Rectal smooth muscle tissue (tissue), 1 donor: ENCODE data around the gene STARD3.
A peak's percentile ranks its signal among the peaks of the same experiment; 100 is the strongest.

Experiments used
- H3K27ac ChIP-seq: one replicate; pipeline ENCODE4 v1.7.0; 2013; ENCODE audit warnings: low read depth, low read length, inconsistent platforms
- H3K27me3 ChIP-seq: one replicate; pipeline ENCODE4 v1.7.0; 2013; ENCODE audit warnings: low read length; ENCODE audit not compliant: control insufficient read depth, insufficient read depth
- H3K36me3 ChIP-seq: one replicate; pipeline ENCODE4 v1.7.0; 2013; ENCODE audit warnings: low read length; ENCODE audit not compliant: control insufficient read depth, insufficient read depth
- H3K4me1 ChIP-seq: one replicate; pipeline ENCODE4 v1.7.0; 2013; ENCODE audit warnings: low read length; ENCODE audit not compliant: control insufficient read depth, insufficient read depth
- H3K4me3 ChIP-seq: one replicate; pipeline ENCODE4 v1.7.0; 2013; ENCODE audit warnings: low read length
- H3K9ac ChIP-seq: one replicate; pipeline ENCODE4 v1.7.0; 2013; ENCODE audit warnings: low read length

Gene STARD3

DNA sequence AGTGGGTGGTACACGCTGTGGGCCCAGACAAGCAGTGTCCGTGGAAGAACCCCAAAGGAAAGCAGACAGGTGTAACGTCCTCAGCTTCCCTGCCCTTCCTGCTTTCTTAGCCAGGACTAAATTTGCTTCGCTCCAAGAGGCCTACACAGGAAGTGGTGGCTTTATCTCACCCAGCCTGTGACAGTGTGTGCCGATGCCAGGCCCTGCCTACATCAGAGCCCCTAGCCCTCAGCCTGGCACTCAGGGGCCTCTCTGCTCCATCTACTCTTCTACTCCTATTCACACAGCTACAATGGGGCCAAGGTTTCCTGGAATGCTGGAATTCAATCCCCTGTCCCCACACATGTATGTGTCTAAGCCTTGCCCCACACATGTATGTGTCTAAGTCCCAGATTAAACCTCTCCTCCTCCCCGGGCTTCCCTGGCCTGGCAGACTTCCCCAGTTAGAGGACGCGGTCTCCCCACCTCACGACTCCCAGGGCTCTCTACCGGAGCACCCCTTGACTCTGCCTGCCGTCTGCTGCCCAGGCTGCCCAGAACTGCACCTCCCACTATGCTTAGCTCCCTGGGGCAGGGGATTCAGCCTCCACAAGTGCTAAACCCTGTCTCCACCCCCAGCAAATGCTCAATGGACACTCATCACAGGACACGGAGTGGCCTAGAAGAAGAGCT is 42.7 kb downstream of the STARD3 start:
- peaks cover 2% of the 10 kb centered on the region for H3K36me3 ChIP-seq
- H3K4me3 ChIP-seq: no peak overlapping the region
- H3K27me3 ChIP-seq: no peaks in the 10 kb centered on the region
- H3K27ac ChIP-seq: no peak overlapping the region
- no peak overlapping the region for H3K9ac ChIP-seq
- H3K4me1 ChIP-seq: no peaks in the 10 kb centered on the region

DNA sequence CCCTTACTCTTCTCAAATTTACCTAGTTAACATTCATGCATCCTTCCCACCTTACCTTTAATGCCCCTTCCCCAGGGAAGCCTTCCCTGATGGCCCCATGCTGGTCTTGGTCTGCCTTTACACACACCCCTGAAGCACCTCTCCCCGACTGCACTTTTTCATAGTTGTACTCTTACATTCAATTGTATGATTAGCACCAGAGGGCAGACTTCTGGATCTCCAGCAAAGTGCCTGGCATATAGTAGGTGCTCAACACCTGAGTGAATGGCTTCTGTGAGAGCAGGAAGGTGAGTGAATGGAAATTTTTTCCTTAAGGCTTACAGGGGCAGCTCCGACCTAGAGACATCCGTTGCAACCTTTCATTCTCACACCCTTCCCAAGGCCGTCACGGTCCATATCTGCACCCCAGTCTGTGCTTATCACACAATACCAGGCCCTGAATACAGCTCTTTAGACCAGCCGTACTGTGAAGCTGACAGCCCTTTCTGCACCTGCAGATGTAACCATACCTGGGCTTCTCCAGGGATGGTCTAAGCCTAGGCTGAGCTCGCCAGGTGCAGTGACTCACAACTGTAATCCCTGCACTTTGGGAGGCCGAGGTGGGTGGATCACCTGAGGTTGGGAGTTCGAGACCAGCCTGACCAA is 46.5 kb downstream of the STARD3 start:
- Histone ChIP-seq H3K27me3 (no peaks in the 10 kb centered on the region), H3K4me1 (peaks cover 3% of the 10 kb centered on the region), H3K9ac (no peak overlapping the region), H3K27ac (no peak overlapping the region), H3K4me3 (no peak overlapping the region), H3K36me3 (peaks cover 2% of the 10 kb centered on the region)

DNA sequence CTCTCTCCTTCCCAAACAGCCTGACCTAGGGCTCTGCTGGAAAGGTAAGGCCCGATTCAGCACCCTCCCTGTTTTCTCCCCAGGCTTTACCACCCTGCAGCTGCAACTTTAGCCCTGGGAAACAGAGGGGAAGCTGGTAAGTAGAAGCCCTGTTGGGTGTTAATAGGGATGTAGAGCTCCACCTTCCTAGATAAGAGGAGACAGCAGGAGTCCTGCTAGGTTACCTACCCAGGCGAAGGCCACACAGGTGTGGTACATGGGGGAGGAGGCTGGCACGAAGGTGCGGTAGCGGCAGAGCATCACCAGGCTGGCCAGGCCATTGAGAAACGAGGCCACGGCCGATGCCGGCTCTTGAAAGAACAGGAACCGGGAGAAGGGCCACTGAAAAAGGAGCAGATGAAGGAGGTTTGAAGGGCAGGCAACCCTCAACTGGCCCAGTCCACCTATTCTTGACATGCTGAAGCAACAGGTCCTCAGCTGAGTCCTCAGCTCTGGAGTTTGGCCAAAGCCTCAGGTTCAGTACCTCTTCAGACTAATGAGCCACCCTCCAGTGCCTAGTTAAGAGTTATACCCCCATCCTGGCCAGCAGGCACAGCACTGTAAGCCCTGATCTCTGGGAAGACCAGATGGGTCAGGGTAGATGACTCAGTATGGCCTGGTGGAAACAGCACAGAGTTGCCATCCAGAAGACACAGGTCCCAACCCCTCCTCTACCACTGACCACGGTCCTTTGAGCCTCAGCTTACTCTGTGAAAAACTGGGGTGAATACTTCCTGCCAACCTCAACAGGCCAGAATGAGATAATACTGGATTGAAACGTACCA is 47.6 kb downstream of the STARD3 start:
- Histone ChIP-seq H3K27ac (no peak overlapping the region), H3K27me3 (no peaks in the 10 kb centered on the region), H3K36me3 (peaks cover 2% of the 10 kb centered on the region), H3K4me3 (no peak overlapping the region), H3K9ac (no peak overlapping the region), H3K4me1 (peaks cover 8% of the 10 kb centered on the region)

DNA sequence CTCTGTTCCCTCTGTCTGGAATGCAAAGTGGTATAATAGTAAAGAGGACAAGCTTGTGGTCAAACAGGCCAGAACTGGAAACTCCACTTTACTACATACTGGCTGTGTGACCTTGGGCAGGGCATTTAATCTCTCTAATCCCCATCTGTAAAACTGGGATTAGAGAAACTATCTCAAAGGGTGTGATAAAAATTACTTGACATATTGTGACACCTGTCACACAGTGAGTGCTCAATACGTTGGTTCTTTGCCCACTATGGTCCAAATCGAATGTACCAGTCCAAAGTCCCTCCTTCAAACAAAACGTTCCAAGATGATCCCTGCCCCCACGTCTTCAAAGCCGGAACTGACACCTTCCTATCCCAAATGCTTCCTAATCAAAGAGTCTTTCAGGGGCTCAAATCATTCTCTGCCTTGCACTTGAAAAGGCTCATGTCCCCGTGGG is 50.2 kb downstream of the STARD3 start:
- Histone ChIP-seq H3K27ac (peak overlapping the region; percentile 91), H3K4me1 (peaks cover 8% of the 10 kb centered on the region), H3K36me3 (no peaks in the 10 kb centered on the region), H3K4me3 (peak overlapping the region; percentile 85), H3K9ac (no peak overlapping the region), H3K27me3 (no peaks in the 10 kb centered on the region)

DNA sequence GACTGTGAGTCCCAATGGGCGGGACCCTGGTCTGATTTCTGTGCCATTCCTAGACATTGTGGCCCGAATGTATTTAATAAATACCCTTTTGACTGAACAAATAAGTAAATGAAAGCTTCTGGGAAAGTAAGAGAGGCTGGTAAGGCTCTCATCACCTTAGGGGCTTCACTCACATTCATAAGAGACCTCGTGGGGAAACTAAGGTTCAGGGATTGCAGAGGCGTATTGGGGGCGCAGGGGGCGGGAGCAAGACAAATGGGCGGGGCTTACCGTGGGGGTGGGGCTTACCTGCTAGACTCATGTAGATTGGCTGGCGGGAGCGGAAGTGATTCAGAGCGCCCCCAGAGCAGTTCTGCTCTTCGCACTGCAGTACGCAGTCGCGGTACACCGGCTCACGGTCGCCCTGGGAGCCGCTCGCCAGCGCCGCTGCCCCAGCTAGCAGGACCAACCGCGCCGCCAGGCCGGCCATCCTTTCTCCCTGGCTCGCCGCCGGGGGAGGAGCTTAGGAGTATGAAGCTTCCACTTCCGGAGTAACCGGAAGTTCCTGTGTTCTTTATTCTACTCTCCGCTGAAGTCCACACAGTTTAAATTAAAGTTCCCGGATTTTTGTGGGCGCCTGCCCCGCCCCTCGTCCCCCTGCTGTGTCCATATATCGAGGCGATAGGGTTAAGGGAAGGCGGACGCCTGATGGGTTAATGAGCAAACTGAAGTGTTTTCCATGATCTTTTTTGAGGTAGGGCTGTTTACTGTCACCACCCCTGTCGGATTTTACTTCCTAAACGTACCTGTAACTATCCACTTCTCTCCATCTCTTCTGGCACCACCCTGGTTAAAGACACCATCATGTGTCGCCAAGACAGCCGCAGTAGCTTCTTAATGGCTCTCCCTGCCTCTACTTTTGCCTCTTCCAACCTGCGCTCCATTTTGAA is 50.9 kb downstream of the STARD3 start, which contains the start of gene PGAP3:
Gene PGAP3, minus strand, starts transcription at position 512 of the 929 bp plus-strand sequence. Its CDS starts 43 bp downstream, at position 469.
- peak within 1 kb of the TSS; percentile 91 for H3K27ac ChIP-seq
- H3K4me3 ChIP-seq: peak within 1 kb of the TSS; percentile 85
- H3K36me3 ChIP-seq: no peaks in the 10 kb centered on the region
- H3K27me3 ChIP-seq: no peaks in the 10 kb centered on the region
- H3K9ac ChIP-seq: peak within 1 kb of the TSS; percentile 19
- H3K4me1 ChIP-seq: peaks cover 8% of the 10 kb centered on the region

DNA sequence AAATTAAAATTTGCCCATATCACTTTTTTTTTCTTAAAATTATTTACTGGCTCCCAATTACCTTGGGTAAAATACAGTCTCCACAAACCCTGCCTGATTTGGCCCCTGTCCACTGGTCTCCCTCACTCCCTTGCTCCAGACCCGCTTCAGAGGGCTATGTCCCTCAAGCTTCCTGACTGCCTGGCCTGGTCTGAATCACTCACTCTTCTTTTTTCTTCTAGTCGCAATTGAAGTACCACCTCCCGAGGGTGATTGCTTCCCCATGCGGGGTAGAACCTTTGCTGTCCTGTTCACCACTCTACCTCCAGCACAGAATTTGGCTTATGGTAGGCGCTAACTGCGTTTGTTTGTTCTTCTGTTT is 51.5 kb downstream of the STARD3 start:
- peak overlapping the region; percentile 19 for H3K9ac ChIP-seq
- no peaks in the 10 kb centered on the region for H3K27me3 ChIP-seq

DNA sequence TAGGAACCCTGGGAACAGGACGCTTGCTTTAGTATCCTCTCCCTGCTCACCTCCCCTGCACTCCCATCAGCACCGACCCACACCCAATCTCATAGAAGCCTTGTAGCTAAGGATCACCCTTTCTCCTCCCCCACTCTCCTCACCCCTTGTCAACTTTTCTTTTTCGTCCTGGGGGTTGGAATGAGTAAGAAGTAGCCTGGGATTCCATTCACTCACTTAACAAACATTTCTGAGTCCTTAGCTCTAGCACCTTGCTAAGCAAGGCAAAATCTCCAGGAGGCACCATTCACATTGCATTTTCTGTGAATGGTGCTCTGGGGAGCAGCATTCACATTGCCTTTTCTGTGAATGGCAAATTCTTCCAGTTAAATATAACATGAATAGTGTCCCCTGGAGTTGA is 52.0 kb downstream of the STARD3 start:
- H3K4me3 ChIP-seq: peak overlapping the region; percentile 85
- H3K4me1 ChIP-seq: peaks cover 8% of the 10 kb centered on the region
- H3K27me3 ChIP-seq: no peaks in the 10 kb centered on the region
- no peak overlapping the region for H3K27ac ChIP-seq
- H3K36me3 ChIP-seq: no peaks in the 10 kb centered on the region
- no peak overlapping the region for H3K9ac ChIP-seq

More for the DNA sequence above, 51.5 kb downstream of the STARD3 start:
- H3K4me3 ChIP-seq: peak overlapping the region; percentile 85
- peaks cover 8% of the 10 kb centered on the region for H3K4me1 ChIP-seq
- no peaks in the 10 kb centered on the region for H3K36me3 ChIP-seq
- H3K27ac ChIP-seq: peak overlapping the region; percentile 91

DNA sequence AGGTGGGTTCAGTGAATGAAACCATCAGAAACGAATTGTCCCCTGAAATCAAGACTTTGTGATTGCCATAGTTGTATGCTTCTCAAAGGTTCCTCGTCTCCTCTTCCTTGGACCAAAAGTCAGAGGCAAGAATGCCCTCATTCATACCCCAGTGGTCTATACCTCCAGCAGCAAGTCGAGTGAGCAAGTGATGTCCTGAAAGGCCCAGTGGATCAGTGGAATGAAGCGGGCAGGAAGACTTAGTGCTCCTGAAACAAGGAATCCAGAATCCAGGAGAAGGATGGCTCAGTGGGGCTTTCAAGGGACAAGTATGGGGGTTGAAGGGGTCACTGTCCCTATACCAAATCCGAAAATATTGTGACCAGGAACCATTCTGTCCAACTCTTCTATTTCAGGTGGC is 57.6 kb downstream of the STARD3 start:
- no peaks in the 10 kb centered on the region for H3K36me3 ChIP-seq
- no peak overlapping the region for H3K27ac ChIP-seq
- H3K4me1 ChIP-seq: peaks cover 2% of the 10 kb centered on the region
- no peaks in the 10 kb centered on the region for H3K27me3 ChIP-seq
- no peak overlapping the region for H3K9ac ChIP-seq
- H3K4me3 ChIP-seq: no peak overlapping the region

DNA sequence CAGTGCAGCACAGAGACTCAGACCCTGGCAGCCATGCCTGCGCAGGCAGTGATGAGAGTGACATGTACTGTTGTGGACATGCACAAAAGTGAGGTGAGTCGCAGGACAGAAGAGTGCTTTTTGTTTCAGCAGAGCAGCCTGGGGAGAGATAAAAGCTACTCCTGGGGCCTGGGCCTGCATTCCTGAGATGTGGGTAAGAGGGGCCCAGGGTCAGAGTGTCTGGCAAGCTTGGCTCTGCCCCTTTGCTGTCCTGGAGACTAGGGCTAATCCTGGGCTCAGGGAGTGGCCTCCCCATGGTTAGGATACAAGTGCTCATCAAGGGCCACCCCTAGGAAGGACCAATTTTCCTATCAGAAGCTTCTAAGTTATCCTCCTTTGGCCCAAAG is 58.1 kb downstream of the STARD3 start:
- peaks cover 2% of the 10 kb centered on the region for H3K4me1 ChIP-seq
- H3K36me3 ChIP-seq: no peaks in the 10 kb centered on the region
- no peak overlapping the region for H3K9ac ChIP-seq
- H3K4me3 ChIP-seq: no peak overlapping the region
- H3K27ac ChIP-seq: no peak overlapping the region
- no peaks in the 10 kb centered on the region for H3K27me3 ChIP-seq

DNA sequence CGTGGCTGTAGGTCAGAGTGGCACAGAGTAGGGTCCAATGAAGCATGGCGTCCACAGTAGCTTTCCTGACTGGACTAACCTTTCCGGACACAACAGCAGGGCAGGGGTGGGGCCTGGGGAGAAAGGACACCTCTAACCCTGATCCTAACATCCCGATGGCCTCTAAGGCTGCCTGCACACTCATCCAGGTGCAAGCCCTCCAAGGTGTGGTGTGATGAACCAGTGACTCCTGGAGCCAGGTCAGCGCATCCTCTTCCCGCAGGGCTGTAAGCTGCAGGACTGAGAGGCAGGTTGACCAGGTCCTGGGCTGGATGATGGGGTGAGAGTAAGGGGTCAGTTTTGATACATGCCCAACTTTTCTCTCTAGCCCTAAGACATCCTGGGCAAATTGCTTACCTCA is 59.8 kb downstream of the STARD3 start:
- no peak overlapping the region for H3K27ac ChIP-seq
- H3K9ac ChIP-seq: no peak overlapping the region
- H3K36me3 ChIP-seq: no peaks in the 10 kb centered on the region
- H3K4me1 ChIP-seq: peaks cover 2% of the 10 kb centered on the region
- H3K4me3 ChIP-seq: no peak overlapping the region
- no peaks in the 10 kb centered on the region for H3K27me3 ChIP-seq

DNA sequence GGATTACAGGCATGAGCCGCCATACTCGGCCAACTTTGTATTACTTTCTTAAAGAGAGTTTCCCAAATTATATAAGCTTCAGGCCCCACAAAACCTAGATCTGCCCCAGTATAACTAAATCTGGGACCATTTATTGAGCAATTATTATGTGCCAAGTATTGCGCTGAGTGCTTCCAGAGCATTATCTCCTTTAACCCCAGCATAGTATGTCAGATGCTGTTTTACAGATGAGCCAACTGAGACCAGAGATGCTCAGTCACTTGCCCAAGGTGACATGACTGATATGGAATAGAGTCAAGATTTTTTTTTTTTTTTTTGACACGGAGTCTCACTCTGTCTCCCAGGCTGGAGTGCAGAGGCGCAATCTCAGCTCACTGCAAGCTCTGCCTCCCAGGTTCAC is 61.0 kb downstream of the STARD3 start:
- H3K27me3 ChIP-seq: no peaks in the 10 kb centered on the region
- no peak overlapping the region for H3K9ac ChIP-seq
- peaks cover 2% of the 10 kb centered on the region for H3K4me1 ChIP-seq
- no peak overlapping the region for H3K4me3 ChIP-seq
- no peak overlapping the region for H3K27ac ChIP-seq
- H3K36me3 ChIP-seq: no peaks in the 10 kb centered on the region
